ENCODE data around the gene NDUFB7. TPM values are rescaled to one million over a fixed set of nuclear protein-coding genes. Genes with fewer than 3 reads are reported as not detected.

NDUFB7 gene
- total and polyA plus RNA-seq, 2 of the 8 experiments (the other 6 are each of a cell fraction or from before 2014, with no cell fraction given), result 151 to 740 TPM

- 1% methylated on average over 10 of the region's 32 CpGs; no CpG with 5 or more reads in 1 of the 2 experiments for whole genome bisulfite sequencing, 2 experiments (ENCODE audit: extremely low coverage in 1 of 2, insufficient coverage in 1 of 2, insufficient read length in 1 of 2, insufficient replicate concordance in 2 of 2, low coverage in 1 of 2, low lambda C conversion rate in 2 of 2, missing lambda C conversion rate in 1 of 2)
- POLR2A ChIA-PET (ENCODE audit: partially characterized antibody), result interaction anchor here (0.7 to 3.8 kb wide), 13 partner anchors 12 to 1359 kb away, joined by 3 to 30 read pairs (median 5); partner anchors contain the start of genes GIPC1 and TECR
These were observed 54.4 kb downstream of the NDUFB7 start for GRCh38 chr19:14517446-14517839.

More at GRCh38 chr19:14517446-14517839, 54.4 kb downstream of the NDUFB7 start:
- Histone ChIP-seq H4K91ac (replicated peaks; ENCODE audit: insufficient read length, low read length) (no peak overlapping the region), H3K4me3 (ENCODE audit: extremely low read depth in 1 of 4, insufficient read depth in 2 of 4, low read depth in 3 of 4, low read length in 4 of 4) (peak overlapping the region; percentile 76 to 95 (median 88)), H3K4ac (replicated peaks; ENCODE audit: insufficient read length, low read depth, low read length) (no peak overlapping the region), H3K18ac (ENCODE audit: extremely low read depth, low read length) (no peak overlapping the region), H2AK5ac (ENCODE audit: low read depth, low read length) (no peak overlapping the region), H3K4me1 (replicated peaks in 1 of 4; ENCODE audit: control insufficient read depth in 3 of 4, insufficient read depth in 4 of 4, low read length in 3 of 4) (peaks cover 0 to 8% (median 4%) of the 10 kb centered on the region in 4 experiments; a peak in 3 of 7 replicates), H3K9me3 (ENCODE audit: insufficient read depth in 2 of 2, low read depth in 1 of 2, low read length in 1 of 2) (no peaks in the 10 kb centered on the region), H3K79me2 (ENCODE audit: control insufficient read depth in 1 of 2, insufficient read depth in 2 of 2, low read length in 2 of 2) (peaks cover 7 to 24% of the 10 kb centered on the region in 2 experiments; a peak in 3 of 4 replicates), H2BK12ac (ENCODE audit: low read depth, low read length) (no peak overlapping the region), H3K56ac (replicated peaks; ENCODE audit: insufficient read length, low read depth, low read length) (peak overlapping the region; percentile 56), H3K14ac (ENCODE audit: insufficient read length) (peak overlapping the region; percentile 82), H3K27ac (ENCODE audit: low read depth, low read length) (no peak overlapping the region), H2BK120ac (replicated peaks; ENCODE audit: low read depth, low read length) (no peak overlapping the region), H4K8ac (ENCODE audit: extremely low read depth, insufficient read depth, low read length) (peak overlapping the region; percentile 53; the same call in 1 of the 2 replicates), H4K20me1 (replicated peaks in 1 of 2; ENCODE audit: control insufficient read depth in 1 of 2, insufficient read depth in 2 of 2, low read length in 2 of 2) (peaks cover 7 to 24% of the 10 kb centered on the region in 2 experiments), H3K27me3 (replicated peaks in 1 of 4; ENCODE audit: control insufficient read depth in 3 of 4, extremely low read depth in 1 of 4, insufficient read depth in 3 of 4, low read length in 3 of 4) (no peaks in the 10 kb centered on the region), H3K4me2 (ENCODE audit: insufficient read depth in 1 of 2, low read depth in 2 of 2, low read length in 2 of 2) (peak overlapping the region; percentile 78 to 96), H3K79me1 (ENCODE audit: low read depth, low read length) (peaks cover 14% of the 10 kb centered on the region), H2BK5ac (ENCODE audit: low read depth, low read length) (no peak overlapping the region), H2BK20ac (ENCODE audit: low read length) (no peak overlapping the region), H2AFZ (ENCODE audit: low read length) (no peak overlapping the region), H3K9ac (replicated peaks in 1 of 4; ENCODE audit: extremely low read depth in 1 of 4, low read depth in 3 of 4, low read length in 3 of 4) (peak overlapping the region in 3 of 4 experiments; percentile 56 to 64 (median 60); a peak in 5 of 7 replicates), H2BK15ac (ENCODE audit: low read length) (no peak overlapping the region), H3K23ac (ENCODE audit: insufficient read length) (no peak overlapping the region), H3K36me3 (ENCODE audit: control insufficient read depth in 2 of 4, insufficient read depth in 4 of 4, low read length in 3 of 4) (peaks cover 10 to 28% (median 17%) of the 10 kb centered on the region in 4 experiments), H3K23me2 (ENCODE audit: low read depth, low read length) (peaks cover 3% of the 10 kb centered on the region; the same call in 1 of the 2 replicates), H4K5ac (ENCODE audit: insufficient read length, low read depth, low read length) (no peak overlapping the region)
- no peak for TF ChIP-seq ZNF274 (IDR thresholded peaks at IDR 0.05; ENCODE audit: borderline replicate concordance, extremely low read depth, low read length)
- peak in 1 of 2 experiments; percentile 55; a peak in 1 of 4 replicates for TF ChIP-seq SIN3A (conservative IDR thresholded peaks at IDR 0.05 in 1 of 2, IDR thresholded peaks at IDR 0.05 in 1 of 2; ENCODE audit: low read depth in 1 of 2, low read length in 2 of 2)
- TF ChIP-seq ASH2L (IDR thresholded peaks at IDR 0.05; ENCODE audit: low read length), result peak; percentile 3
- no peak for TF ChIP-seq JUND (IDR thresholded peaks at IDR 0.05; ENCODE audit: low read length)
- TF ChIP-seq, protein P1, sequence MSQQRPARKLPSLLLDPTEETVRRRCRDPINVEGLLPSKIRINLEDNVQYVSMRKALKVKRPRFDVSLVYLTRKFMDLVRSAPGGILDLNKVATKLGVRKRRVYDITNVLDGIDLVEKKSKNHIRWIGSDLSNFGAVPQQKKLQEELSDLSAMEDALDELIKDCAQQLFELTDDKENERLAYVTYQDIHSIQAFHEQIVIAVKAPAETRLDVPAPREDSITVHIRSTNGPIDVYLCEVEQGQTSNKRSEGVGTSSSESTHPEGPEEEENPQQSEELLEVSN (IDR thresholded peaks at IDR 0.05), result no peak
- TF ChIP-seq POLR2AphosphoS5 (IDR thresholded peaks at IDR 0.05; ENCODE audit: low read depth, low read length), result no peak
- no peak for TF ChIP-seq RNF2 (IDR thresholded peaks at IDR 0.05; ENCODE audit: borderline replicate concordance, low read depth, low read length, missing control alignments, poor library complexity, severe bottlenecking)
- CTCF ChIA-PET (ENCODE audit: partially characterized antibody), result interaction anchor here (0.7 to 1.8 kb wide), 5 partner anchors 13 to 106 kb away, joined by 3 to 6 read pairs (median 5); no protein-coding TSS in a partner anchor
- DNase-seq (ENCODE audit: low read depth in 1 of 2, low spot score in 2 of 2) (no peak), FAIRE-seq (no peak)

Data from H1 (cell line).